ENCODE results near the gene ZBTB49.
"Not testable (repeated sequence)": the region's sequence is repeated elsewhere in the genome, so short reads cannot be mapped to it uniquely, and the experiment has no call there.

- TF ChIP-seq STAT5B (CRISPR knock-in tag; IDR thresholded peaks at IDR 0.05); FOXA3 (CRISPR knock-in tag; IDR thresholded peaks at IDR 0.05); MAFK (conservative IDR thresholded peaks at IDR 0.05 in 1 of 2, IDR thresholded peaks at IDR 0.05 in 1 of 2; ENCODE audit: low read length in 2 of 2); NBN (conservative IDR thresholded peaks at IDR 0.05); ZUFSP (CRISPR knock-in tag; IDR thresholded peaks at IDR 0.05; ENCODE audit: borderline replicate concordance): not testable (repeated sequence)
Observed at GRCh38 chr4:4249342-4249741, 40.7 kb upstream of the ZBTB49 start.
